DMS114 treated with DMSO at 0.1 percent for 48 hours (cell line): ENCODE data around the gene PALLD.
"Not testable (repeated sequence)": the region's sequence is repeated elsewhere in the genome, so short reads cannot be mapped to it uniquely, and the experiment has no call there.

Experiments
- DNase-seq: peaks from one replicate; lab custom pipeline; 2025; ENCODE audit not compliant: unreplicated experiment; lab: John Stamatoyannopoulos, UW

Gene PALLD

GRCh38 chr4:168490711-168491110 lies 6.1 kb upstream of the PALLD start:
- DNase-seq: no peak

DNA sequence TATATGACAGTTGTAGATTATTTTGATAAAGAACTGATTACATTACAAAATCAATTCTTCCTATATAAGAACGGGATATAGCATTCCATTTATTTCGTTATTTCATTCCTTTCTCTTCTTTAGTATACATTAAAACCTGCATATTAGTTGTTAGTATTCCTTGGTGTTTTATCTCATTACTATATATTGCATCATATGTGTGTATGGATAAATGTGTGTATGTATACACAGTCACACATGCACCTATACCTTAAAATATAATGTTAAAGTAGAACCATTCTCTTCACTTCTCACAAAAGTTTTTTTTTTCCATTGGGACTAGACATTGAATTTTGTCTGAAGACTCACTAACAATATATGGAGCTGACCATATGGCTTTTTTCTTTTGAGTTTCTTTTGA lies 5.3 kb upstream of the PALLD start:
- DNase-seq: no peak

- no peak for DNase-seq
Observed at GRCh38 chr4:168498251-168498650, 1.4 kb downstream of the PALLD start.

- DNase-seq: no peak
Observed at GRCh38 chr4:168499241-168499640, 2.4 kb downstream of the PALLD start.

DNA sequence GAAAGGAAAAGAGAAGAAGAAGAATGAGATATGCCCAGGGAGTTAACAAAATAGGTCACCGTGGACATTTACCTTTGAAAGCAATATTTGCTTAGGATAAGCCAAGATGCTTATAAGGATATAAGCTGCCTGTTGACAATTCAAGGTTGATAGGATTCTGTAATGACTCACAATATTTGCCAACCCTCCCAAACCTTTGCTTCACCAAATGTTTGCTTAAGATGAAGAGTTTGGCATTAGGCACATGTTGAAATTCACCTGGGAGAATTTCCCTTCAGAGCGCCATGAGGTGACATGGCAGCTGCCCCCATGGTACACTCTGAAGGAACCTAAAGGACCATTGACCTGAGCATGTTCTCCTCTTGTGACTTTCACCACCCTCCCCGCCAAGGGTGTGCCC lies 4.6 kb downstream of the PALLD start:
- no peak for DNase-seq

- no peak for DNase-seq
Observed at GRCh38 chr4:168502861-168503260, 6.0 kb downstream of the PALLD start.

- no peak for DNase-seq
Observed at GRCh38 chr4:168503652-168504362, 7.0 kb downstream of the PALLD start.

DNA sequence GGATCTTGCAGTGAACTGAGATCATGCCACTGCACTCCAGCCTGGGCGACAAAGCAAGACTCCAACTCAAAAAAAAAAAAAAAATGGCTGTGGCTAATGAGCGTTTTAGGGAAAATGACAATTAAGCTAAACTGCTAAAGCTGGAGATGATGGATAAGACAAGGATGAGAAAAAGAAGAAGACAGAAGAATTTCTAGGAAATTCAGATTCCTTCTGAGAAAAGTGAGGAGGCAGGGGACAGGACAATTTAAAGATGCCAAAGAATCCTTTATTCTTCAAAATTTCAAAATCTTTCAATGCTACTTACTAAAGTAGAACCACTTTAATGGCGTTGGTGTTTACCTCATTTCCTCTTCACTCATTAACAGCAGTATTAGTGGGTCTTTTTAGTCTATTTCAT lies 7.7 kb downstream of the PALLD start:
- DNase-seq: no peak

GRCh38 chr4:168506014-168506413 lies 9.2 kb downstream of the PALLD start:
- no peak for DNase-seq

GRCh38 chr4:168507178-168507815 lies 10.4 kb downstream of the PALLD start:
- DNase-seq: no peak

DNA sequence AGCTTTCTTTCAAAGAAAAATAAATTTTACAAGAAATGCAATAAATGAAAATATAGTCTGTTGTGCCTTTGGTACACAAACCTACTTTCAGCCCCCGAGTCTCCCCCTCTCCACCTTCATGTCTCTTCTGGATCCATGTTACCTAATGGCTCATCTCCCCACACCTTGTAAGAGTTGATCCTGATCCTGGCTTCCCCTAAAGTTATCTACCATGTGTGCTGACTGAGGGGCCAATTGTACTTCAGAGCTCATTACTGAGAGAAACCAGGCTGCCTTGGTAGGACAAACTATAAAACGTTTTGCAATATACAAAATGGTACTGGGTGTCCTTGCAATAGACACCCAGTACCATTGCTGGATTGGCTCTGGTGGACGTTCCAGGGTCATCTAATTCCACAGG lies 11.8 kb downstream of the PALLD start:
- no peak for DNase-seq

- no peak for DNase-seq
Observed at GRCh38 chr4:168509786-168510185, 12.9 kb downstream of the PALLD start.

DNA sequence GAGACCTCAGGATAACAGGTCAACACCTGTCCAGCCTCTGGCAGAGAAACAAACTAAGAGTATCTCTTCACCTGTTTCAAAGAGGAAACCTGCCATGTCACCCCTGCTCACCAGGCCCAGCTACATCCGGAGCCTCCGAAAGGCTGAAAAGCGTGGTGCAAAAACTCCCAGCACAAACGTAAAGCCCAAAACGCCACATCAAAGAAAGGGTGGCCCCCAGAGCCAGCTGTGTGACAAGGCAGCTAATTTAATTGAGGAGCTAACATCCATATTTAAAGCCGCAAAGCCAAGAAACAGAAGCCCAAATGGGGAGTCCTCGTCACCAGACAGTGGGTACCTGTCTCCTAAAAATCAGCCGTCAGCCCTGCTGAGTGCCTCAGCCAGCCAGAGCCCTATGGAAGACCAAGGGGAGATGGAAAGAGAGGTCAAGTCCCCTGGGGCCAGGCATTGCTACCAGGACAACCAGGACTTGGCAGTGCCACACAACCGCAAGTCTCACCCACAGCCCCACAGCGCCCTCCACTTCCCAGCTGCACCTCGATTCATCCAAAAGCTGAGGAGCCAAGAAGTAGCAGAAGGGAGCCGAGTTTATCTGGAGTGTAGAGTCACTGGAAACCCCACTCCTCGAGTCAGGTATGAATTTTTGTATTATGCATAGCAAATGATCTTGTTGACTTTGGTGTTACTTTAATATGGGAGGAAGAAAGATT lies 15.1 kb downstream of the PALLD start:
- DNase-seq: no peak

- not testable (repeated sequence) for DNase-seq
Observed at GRCh38 chr4:168513826-168514225, 17.0 kb downstream of the PALLD start.

DNA sequence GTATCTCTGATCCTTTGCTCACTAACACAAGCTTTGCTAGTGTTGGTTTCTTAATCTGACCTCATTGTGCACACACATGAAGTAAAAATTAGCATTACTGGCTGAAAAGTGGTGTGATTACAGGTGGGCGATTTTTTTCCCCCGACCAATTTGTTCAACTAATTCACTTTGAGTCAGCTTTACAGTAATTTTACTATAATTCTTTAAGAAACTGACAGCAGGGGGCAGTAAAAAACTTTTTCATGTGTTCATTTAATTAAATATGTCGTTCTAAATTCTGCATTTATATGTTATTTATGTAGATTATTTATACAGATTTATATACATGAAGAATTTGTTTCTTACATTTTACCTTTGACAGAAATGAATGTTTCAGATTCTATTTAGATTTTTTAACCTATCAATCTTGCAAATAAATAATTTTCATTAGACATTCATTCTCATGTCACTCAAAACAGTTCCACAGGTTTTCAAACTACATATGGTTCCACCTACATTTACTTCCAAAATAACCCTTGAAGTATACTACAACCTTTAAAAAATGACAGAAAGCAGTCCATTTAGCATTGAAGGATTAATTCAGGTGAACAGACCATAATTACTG lies 17.5 kb downstream of the PALLD start:
- DNase-seq: no peak

DNA sequence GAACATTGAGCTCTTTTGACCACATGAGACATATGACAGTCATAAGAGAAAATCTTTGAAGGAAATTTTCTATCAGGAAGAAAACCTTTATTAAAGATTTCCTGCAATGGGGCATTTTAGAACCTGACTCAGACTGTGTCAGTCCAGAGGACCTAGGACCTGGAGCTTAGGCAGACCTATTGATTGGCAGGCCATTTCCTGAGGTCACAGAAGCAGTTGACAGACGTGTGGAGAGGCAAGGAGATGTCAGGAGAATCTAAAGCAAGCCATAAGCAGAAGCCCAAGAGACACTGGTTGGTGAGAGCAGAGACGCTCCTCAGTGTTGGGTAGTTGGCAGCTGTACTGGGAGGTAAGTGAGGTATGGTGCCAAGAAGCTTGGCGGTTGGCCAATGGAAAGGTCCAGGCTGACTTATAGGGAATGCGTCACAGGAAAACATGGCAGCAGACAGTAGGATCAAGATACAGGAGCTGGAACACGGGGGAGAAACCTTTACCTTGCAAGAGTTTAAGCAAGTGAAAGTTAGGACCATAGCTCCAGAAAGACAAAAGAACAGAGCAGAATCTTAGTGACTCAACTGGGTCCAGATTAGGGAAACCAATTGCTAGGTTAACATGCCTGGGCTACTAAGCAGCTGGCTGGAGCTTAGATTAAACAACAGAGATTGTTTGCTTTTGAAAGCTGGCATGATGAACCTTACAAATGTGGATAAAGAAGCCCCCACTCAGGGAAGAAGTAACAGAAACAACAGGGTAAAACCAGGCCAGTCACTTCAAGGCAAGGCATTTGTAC lies 18.6 kb downstream of the PALLD start:
- no peak for DNase-seq

DNA sequence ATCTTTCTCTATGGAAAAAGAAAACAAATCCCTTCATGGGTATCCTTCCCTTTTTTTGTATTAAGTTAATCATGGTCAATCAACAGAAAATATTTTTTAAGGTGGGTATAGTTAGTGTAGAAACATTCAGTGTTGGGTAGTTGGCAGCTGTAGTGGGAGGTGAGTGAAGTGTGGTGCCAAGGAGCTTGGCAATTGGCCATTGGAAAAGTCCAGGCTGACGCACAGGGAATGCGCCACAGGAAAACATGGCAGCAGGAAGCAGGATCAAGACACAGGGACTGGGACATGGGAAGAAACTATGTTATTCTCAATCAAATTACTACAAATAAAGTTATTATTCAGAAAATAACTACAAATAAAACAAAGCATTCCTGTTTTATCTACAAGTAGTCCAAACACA lies 20.0 kb downstream of the PALLD start:
- no peak for DNase-seq

GRCh38 chr4:168519576-168519975 lies 22.7 kb downstream of the PALLD start:
- no peak for DNase-seq

- DNase-seq: no peak
Observed at GRCh38 chr4:168521721-168522120, 24.9 kb downstream of the PALLD start.

DNA sequence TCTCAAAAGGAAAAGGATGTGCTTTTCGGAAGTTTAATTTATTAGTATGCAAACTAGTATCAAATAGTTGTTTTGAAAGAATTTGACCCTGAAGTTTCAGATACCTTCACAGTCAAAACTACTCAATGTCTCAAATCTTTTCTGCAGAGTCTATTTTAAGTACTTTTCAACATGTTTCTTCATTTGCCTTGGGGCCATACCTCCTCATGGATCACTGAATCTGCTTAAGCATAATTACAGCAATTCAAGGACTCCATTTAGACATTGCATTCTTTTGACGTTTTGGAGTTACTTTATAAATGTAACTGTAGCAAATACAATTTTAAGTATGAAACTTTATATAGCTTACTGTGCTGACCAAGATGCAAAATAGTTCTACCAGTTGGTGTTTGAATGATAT lies 25.5 kb downstream of the PALLD start:
- DNase-seq: no peak

DNA sequence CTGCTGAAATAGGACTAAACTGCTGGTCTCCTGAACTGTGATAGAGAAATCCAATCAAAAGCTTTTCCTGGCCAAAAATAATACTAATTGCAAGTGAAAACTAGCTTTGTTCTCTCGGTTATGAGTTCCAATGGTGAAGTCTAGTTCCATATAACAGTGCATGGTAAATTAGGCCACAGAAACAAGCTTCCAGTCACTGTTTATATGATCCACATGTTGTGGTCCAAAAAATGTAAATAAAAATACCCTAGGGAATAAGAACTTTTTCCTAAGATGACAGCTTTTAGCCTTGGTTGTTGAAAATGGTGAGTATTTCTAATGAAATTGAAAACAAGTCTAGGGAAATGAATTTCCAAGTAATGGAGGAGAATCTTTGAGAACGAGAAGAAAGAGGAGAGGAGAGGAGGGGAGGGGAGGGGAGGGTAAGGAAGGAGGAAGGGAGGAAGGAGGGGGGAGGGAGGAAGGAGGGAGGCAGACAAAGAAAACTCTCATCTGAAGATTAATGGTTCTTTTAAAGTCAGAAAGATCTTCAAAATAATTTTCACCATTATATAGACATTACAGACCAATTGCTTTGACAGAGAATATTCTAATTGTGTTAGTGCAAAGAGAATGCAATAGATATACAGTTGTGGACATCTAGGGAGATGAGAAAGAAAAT lies 26.1 kb downstream of the PALLD start:
- DNase-seq: no peak
